KMS-11 (cell line): ENCODE measurements around the gene NEU1.

Experiments used
- H2AFZ ChIP-seq: fragments of 200-600 bp; sonication (generic); 2 replicates; pipeline ENCODE4 v1.6.1; 2016; ENCODE audit warnings: antibody characterized with exemption, mixed run types, low read depth
- H3K27ac ChIP-seq: fragments of 200-600 bp; sonication (generic); 2 replicates; pipeline ENCODE4 v1.6.1; 2016; ENCODE audit warnings: mild to moderate bottlenecking, mixed run types
- H3K27me3 ChIP-seq: fragments of 200-600 bp; sonication (generic); 2 replicates; pipeline ENCODE4 v1.6.1; 2017; ENCODE audit warnings: mild to moderate bottlenecking, low read depth, mixed run types, moderate library complexity; ENCODE audit not compliant: insufficient read depth
- H3K36me3 ChIP-seq: fragments of 200-600 bp; sonication (generic); 2 replicates; pipeline ENCODE4 v1.6.1; 2017; ENCODE audit warnings: mild to moderate bottlenecking, mixed run types; ENCODE audit not compliant: insufficient read depth
- H3K4me1 ChIP-seq: fragments of 200-600 bp; sonication (generic); 2 replicates; pipeline ENCODE4 v1.6.1; 2016; ENCODE audit warnings: mild to moderate bottlenecking, low read depth, mixed run types; ENCODE audit not compliant: poor library complexity, severe bottlenecking
- H3K4me2 ChIP-seq: fragments of 200-600 bp; sonication (generic); 2 replicates; pipeline ENCODE4 v1.7.0; 2016; ENCODE audit warnings: mild to moderate bottlenecking, mixed run types
- H3K4me3 ChIP-seq: fragments of 200-600 bp; sonication (generic); IDR thresholded peaks from 2 replicates; pipeline ENCODE4 v1.6.1; 2017; ENCODE audit warnings: low read depth, low read length, mixed read lengths; ENCODE audit not compliant: insufficient read depth
- H3K79me2 ChIP-seq: fragments of 200-600 bp; sonication (generic); 2 replicates; pipeline ENCODE4 v1.6.1; 2016; ENCODE audit warnings: low read depth, mixed run types; ENCODE audit not compliant: insufficient read depth
- H3K9ac ChIP-seq: fragments of 200-600 bp; sonication (generic); 2 replicates; pipeline ENCODE4 v1.6.1; 2016; ENCODE audit warnings: mild to moderate bottlenecking, mixed run types
- H4K20me1 ChIP-seq: fragments of 200-600 bp; sonication (generic); 2 replicates; pipeline ENCODE4 v1.6.1; 2016; ENCODE audit warnings: mild to moderate bottlenecking, mixed run types; ENCODE audit not compliant: insufficient read depth
- CTCF ChIP-seq: fragments of 200-600 bp; sonication (generic); conservative IDR thresholded peaks from 2 replicates; pipeline ENCODE4 v1.6.1; 2017; ENCODE audit warnings: low read depth, mild to moderate bottlenecking, antibody characterized with exemption, low read length, moderate library complexity, mixed read lengths

NEU1 gene

GRCh38 chr6:31882344-31882743 is 19.7 kb upstream of the NEU1 start:
- no peaks in the 10 kb centered on the region for H3K36me3 ChIP-seq
- no peak overlapping the region for H3K4me3 ChIP-seq
- no peak for TF ChIP-seq CTCF
- no peaks in the 10 kb centered on the region for H4K20me1 ChIP-seq
- H3K4me2 ChIP-seq, result no peak overlapping the region
- no peak overlapping the region for H2AFZ ChIP-seq
- H3K4me1 ChIP-seq, result peaks cover 12% of the 10 kb centered on the region
- H3K27me3 ChIP-seq, result no peaks in the 10 kb centered on the region
- H3K79me2 ChIP-seq, result no peaks in the 10 kb centered on the region
- H3K9ac ChIP-seq, result no peak overlapping the region
- H3K27ac ChIP-seq, result no peak overlapping the region

GRCh38 chr6:31881136-31881859 is 18.7 kb upstream of the NEU1 start:
- Histone ChIP-seq H3K4me1 (peaks cover 12% of the 10 kb centered on the region), H3K27me3 (no peaks in the 10 kb centered on the region), H3K9ac (no peak overlapping the region), H3K36me3 (no peaks in the 10 kb centered on the region), H3K4me3 (no peak overlapping the region), H3K79me2 (no peaks in the 10 kb centered on the region), H3K27ac (no peak overlapping the region), H4K20me1 (no peaks in the 10 kb centered on the region), H2AFZ (no peak overlapping the region), H3K4me2 (no peak overlapping the region)
- no peak for TF ChIP-seq CTCF

GRCh38 chr6:31880616-31881015 is 18.0 kb upstream of the NEU1 start:
- Histone ChIP-seq H2AFZ (no peak overlapping the region), H3K36me3 (no peaks in the 10 kb centered on the region), H3K79me2 (no peaks in the 10 kb centered on the region), H3K4me1 (peaks cover 16% of the 10 kb centered on the region), H4K20me1 (no peaks in the 10 kb centered on the region), H3K27ac (no peak overlapping the region), H3K4me3 (no peak overlapping the region), H3K9ac (no peak overlapping the region), H3K27me3 (no peaks in the 10 kb centered on the region), H3K4me2 (no peak overlapping the region)
- no peak for TF ChIP-seq CTCF

GRCh38 chr6:31879901-31880300 is 17.3 kb upstream of the NEU1 start:
- Histone ChIP-seq H3K9ac (no peak overlapping the region), H3K36me3 (no peaks in the 10 kb centered on the region), H3K4me1 (peaks cover 18% of the 10 kb centered on the region), H3K27ac (no peak overlapping the region), H3K79me2 (no peaks in the 10 kb centered on the region), H4K20me1 (no peaks in the 10 kb centered on the region), H3K4me2 (no peak overlapping the region), H2AFZ (no peak overlapping the region), H3K4me3 (no peak overlapping the region), H3K27me3 (no peaks in the 10 kb centered on the region)
- no peak for TF ChIP-seq CTCF
